ENCODE data around the gene ARHGEF19.

DNA sequence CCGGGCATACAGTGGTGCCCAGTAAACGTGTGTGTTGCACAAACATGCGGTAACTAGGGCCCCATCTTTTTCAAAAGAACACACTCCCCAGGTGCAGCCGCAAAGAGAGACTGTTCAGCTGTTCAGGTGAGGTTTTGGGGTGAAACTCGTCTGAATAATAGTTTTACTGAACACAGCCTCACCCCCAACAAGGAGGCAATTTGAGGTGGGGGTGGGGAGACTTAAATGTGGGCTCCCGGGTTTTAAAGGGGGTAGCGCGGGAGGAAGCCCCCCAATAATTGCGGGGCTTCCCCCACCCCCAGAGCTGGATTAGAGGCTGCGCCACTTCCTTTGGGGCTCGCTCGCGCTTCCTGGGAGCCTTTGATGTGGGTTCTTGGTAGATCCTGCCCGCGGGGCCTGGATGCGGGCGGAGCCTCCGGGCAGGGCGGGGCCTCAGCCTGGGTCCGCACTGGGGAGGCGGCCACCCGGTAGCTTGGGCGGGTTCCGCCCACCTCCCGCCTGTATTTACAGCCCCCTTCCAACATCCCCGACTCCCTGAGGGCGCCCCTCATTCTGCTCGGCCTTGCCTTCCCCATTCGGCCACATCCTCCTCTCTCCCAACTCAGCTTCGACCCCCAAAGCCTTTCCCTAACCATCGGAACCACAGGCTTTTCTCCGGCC is 50.2 kb downstream of the ARHGEF19 start:
- TF ChIP-seq POLR2A (IDR thresholded peaks at IDR 0.05; ENCODE audit: low read depth, low read length) (no peak), E2F4 (IDR thresholded peaks at IDR 0.05; ENCODE audit: low read depth, low read length) (no peak), TAF1 (IDR thresholded peaks at IDR 0.05; ENCODE audit: borderline replicate concordance, low read depth, low read length) (no peak), IKZF1 (conservative IDR thresholded peaks at IDR 0.05) (peak; percentile 43; the same call in 1 of the 2 replicates)

Data from GM12878 (cell line).